Hepatocyte (in vitro differentiated cells): ENCODE measurements around the gene FILIP1. TPM values are rescaled to one million over a fixed set of nuclear protein-coding genes. Genes with fewer than 3 reads are reported as not detected.

ENCODE experiments used
- DNase-seq: peaks from one replicate; pipeline ENCODE4 v3.0.0-alpha.2; 2016; ENCODE audit warnings: low spot score
- H2AFZ ChIP-seq: fragments of 200-600 bp; sonication (generic); 2 replicates; pipeline ENCODE4 v1.6.0; 2016; ENCODE audit warnings: antibody characterized with exemption, mild to moderate bottlenecking
- H3K27ac ChIP-seq: fragments of 200-600 bp; sonication (generic); 2 replicates; pipeline ENCODE4 v1.5.1; 2016; ENCODE audit warnings: mild to moderate bottlenecking
- H3K27me3 ChIP-seq: fragments of 200-600 bp; sonication (generic); 2 replicates; pipeline ENCODE4 v1.6.1; 2016
- H3K36me3 ChIP-seq: fragments of 200-600 bp; sonication (generic); replicated peaks from 2 replicates; pipeline ENCODE4 v1.5.1; 2016; ENCODE audit warnings: low read depth; ENCODE audit not compliant: insufficient read depth
- H3K4me1 ChIP-seq: fragments of 200-600 bp; sonication (generic); 2 replicates; pipeline ENCODE4 v1.5.1; 2016; ENCODE audit warnings: mild to moderate bottlenecking, moderate library complexity; ENCODE audit not compliant: insufficient read depth
- H3K4me2 ChIP-seq: fragments of 200-600 bp; sonication (generic); 2 replicates; pipeline ENCODE4 v1.6.0; 2016
- H3K4me3 ChIP-seq: fragments of 200-600 bp; sonication (generic); 2 replicates; pipeline ENCODE4 v1.5.1; 2016; ENCODE audit warnings: mild to moderate bottlenecking
- H3K79me2 ChIP-seq: fragments of 200-600 bp; sonication (generic); 2 replicates; pipeline ENCODE4 v1.6.0; 2017; ENCODE audit warnings: mild to moderate bottlenecking
- H3K9me2 ChIP-seq: fragments of 200-600 bp; sonication (generic); replicated peaks from 2 replicates; pipeline ENCODE4 v1.6.0; 2017; ENCODE audit warnings: mild to moderate bottlenecking; ENCODE audit not compliant: insufficient read depth
- H3K9me3 ChIP-seq: fragments of 200-600 bp; sonication (generic); 2 replicates; pipeline ENCODE4 v1.5.1; 2016; ENCODE audit warnings: low read depth, mild to moderate bottlenecking
- H4K20me1 ChIP-seq: fragments of 200-600 bp; sonication (generic); 2 replicates; pipeline ENCODE4 v1.6.0; 2016; ENCODE audit warnings: mild to moderate bottlenecking; ENCODE audit not compliant: insufficient read depth, poor library complexity, severe bottlenecking
- EZH2 ChIP-seq: fragments of 200-600 bp; sonication (generic); IDR thresholded peaks from 2 replicates; pipeline ENCODE4 v1.6.1; 2016; ENCODE audit warnings: antibody characterized with exemption, mild to moderate bottlenecking, borderline replicate concordance
- EZH2phosphoT487 ChIP-seq: fragments of 200-600 bp; sonication (generic); IDR thresholded peaks from one replicate; pipeline ENCODE4 v1.6.1; 2018; ENCODE audit warnings: antibody characterized with exemption, mild to moderate bottlenecking, low read depth, moderate library complexity; ENCODE audit not compliant: unreplicated experiment, severe bottlenecking
- WGBS: methylation state at CpG from one replicate; pipeline ENCODE4 v1.1.6; 2016; ENCODE audit warnings: low lambda C conversion rate; ENCODE audit errors: missing lambda C conversion rate; 5-methylcytosine and 5-hydroxymethylcytosine counted together
- polyA plus RNA-seq: library from polyadenylated mRNA; unstranded; fragments of >200 nt; fragmentation: Nextera tagmentation; extraction: Ambion mirVana; gene quantifications from 2 replicates; pipeline ENCODE4 v1.2.1, GENCODE V29; 2016
- total RNA-seq: library from RNA; depleted of rRNA; stranded (reverse); fragments of >200 nt; gene quantifications from 2 replicates; pipeline ENCODE4 v1.2.3, GENCODE V29; 2014
- TF ChIP-seq, protein P1 (sequence below): fragments of 200-600 bp; sonication (generic); IDR thresholded peaks from 2 replicates; pipeline ENCODE4 v1.5.1; 2016; ENCODE audit warnings: antibody characterized with exemption, mild to moderate bottlenecking; ENCODE audit not compliant: poor library complexity

Gene FILIP1
- total and polyA plus RNA-seq, 2 experiments from 2014 or later = 4.1 to 6.0 TPM

DNA sequence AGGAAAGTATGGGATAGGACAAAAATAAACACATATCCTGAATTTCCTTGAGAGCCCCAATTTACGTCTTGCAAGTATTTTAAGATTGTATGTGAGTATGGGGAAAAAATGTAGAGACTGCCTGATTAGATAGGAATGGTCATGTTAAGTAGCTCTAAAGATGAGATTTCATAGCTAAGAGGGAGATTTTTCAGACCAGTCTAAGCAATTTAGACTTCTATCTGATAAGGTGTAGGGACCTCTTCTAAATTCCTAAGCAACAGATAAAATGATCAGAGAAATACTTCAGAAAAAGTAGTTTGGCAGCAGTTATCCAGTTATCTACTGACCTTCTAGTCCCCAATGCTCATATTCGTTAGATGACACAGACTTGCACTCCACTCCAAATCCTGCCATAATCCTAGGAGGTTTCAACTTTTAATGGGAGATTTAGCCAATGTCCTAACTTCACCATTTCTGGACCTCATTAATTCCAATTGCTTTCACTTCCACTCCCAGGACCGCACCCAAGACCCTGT, 90.0 kb downstream of the FILIP1 start:
- DNase-seq = no peak
- H3K4me2 ChIP-seq = no peak overlapping the region
- H4K20me1 ChIP-seq = no peaks in the 10 kb centered on the region
- no peaks in the 10 kb centered on the region for H3K27me3 ChIP-seq
- H3K4me3 ChIP-seq = no peak overlapping the region
- no peaks in the 10 kb centered on the region for H3K9me3 ChIP-seq
- H3K27ac ChIP-seq = no peak overlapping the region
- H3K79me2 ChIP-seq = no peaks in the 10 kb centered on the region
- no peaks in the 10 kb centered on the region for H3K36me3 ChIP-seq
- TF ChIP-seq, protein P1, sequence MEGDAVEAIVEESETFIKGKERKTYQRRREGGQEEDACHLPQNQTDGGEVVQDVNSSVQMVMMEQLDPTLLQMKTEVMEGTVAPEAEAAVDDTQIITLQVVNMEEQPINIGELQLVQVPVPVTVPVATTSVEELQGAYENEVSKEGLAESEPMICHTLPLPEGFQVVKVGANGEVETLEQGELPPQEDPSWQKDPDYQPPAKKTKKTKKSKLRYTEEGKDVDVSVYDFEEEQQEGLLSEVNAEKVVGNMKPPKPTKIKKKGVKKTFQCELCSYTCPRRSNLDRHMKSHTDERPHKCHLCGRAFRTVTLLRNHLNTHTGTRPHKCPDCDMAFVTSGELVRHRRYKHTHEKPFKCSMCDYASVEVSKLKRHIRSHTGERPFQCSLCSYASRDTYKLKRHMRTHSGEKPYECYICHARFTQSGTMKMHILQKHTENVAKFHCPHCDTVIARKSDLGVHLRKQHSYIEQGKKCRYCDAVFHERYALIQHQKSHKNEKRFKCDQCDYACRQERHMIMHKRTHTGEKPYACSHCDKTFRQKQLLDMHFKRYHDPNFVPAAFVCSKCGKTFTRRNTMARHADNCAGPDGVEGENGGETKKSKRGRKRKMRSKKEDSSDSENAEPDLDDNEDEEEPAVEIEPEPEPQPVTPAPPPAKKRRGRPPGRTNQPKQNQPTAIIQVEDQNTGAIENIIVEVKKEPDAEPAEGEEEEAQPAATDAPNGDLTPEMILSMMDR = no peak
- no peak for TF ChIP-seq EZH2phosphoT487
- no peak for TF ChIP-seq EZH2
- 78% methylated on average over 3 of the region's 3 CpGs for WGBS
- H2AFZ ChIP-seq = no peak overlapping the region
- no peaks in the 10 kb centered on the region for H3K4me1 ChIP-seq
- H3K9me2 ChIP-seq = no peaks in the 10 kb centered on the region

DNA sequence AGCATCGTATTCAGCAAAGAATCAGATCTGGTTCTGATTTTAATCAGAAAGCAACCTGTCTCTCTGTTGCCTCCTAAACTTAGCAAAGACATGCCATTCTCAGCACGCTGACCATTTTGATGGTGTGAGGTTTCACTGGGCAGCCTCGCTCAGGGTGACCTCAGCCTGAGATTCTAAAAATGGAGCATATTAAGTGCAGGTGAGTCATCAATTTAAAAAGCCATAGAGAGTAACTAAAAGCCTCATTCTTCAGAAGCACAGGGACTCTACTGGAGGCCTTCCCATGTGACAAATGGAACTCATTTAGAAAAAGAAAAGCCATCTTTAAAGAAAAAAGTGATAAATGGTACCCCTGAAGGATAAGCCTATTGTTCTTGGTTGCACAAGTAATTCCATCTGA, 91.3 kb downstream of the FILIP1 start:
- Histone ChIP-seq H3K4me2 (no peak overlapping the region), H3K27me3 (no peaks in the 10 kb centered on the region), H3K79me2 (no peaks in the 10 kb centered on the region), H3K36me3 (no peaks in the 10 kb centered on the region), H3K27ac (no peak overlapping the region), H2AFZ (no peak overlapping the region), H3K4me1 (no peaks in the 10 kb centered on the region), H3K4me3 (no peak overlapping the region), H4K20me1 (no peaks in the 10 kb centered on the region), H3K9me3 (no peaks in the 10 kb centered on the region), H3K9me2 (no peaks in the 10 kb centered on the region)
- no peak for DNase-seq
- WGBS = 73% methylated on average over 3 of the region's 3 CpGs
- no peak for TF ChIP-seq EZH2phosphoT487
- no peak for TF ChIP-seq EZH2

DNA sequence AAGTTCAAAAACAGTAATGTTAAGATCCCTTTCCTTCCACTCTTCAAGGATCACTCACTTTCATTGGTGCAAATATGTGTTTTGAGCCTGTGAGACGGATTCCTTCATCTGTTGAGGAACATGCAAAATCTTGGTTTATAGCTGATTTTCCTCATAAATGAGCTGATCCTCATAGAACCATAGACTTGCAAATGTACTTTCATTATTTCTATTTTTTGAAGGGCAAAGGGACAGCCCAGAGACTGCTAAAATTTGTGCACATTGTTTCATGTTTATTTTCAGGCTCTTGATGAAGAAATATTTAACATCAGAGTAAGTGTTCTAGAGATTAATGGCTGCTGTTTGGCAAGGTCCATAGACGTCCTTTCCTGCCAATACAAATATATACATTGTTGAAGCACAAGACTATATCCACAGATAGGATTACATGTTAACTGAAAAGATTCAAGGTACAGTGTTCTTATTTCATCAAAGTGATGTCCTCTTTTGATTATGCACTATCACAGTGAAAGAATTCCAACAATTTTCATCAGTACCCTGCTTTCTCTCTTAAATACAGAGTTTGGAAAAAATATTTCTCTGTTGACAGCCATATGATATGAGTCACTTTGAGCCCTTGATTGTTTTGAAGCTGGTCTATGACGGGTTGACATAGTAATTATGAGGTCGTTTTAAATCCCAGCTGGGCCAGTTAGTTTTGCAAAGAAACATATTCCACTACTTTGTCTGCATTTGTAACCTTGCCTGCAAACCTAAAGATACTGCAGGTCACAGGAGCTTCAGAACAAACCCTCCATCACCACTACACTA, 95.7 kb downstream of the FILIP1 start:
- 62% methylated on average over 4 of the region's 4 CpGs for WGBS
- Histone ChIP-seq H3K4me2 (no peak overlapping the region), H3K4me1 (no peaks in the 10 kb centered on the region)

DNA sequence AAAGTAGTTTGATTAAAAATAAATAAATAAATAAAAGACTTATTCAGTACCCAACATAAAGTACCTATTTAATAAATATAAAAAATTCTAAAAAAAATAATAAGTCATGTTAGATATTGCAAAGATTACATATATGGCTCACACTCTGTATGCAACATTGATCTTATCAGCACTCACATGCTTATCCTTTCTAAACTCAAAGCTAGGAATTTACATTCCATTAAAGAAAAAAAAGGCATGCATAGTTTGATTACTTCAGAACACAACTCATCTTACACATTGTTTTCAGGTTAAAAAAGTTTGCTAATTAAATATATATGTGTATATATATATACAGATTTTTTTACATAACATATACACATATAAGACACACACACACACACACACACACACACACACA, 96.4 kb downstream of the FILIP1 start:
- no peaks in the 10 kb centered on the region for H3K79me2 ChIP-seq
- H3K9me2 ChIP-seq = no peaks in the 10 kb centered on the region
- no peak for DNase-seq
- no peaks in the 10 kb centered on the region for H3K9me3 ChIP-seq
- no peak overlapping the region for H3K4me3 ChIP-seq
- no peak overlapping the region for H2AFZ ChIP-seq
- no peaks in the 10 kb centered on the region for H4K20me1 ChIP-seq
- no peaks in the 10 kb centered on the region for H3K4me1 ChIP-seq
- H3K36me3 ChIP-seq = no peaks in the 10 kb centered on the region
- no peak overlapping the region for H3K27ac ChIP-seq
- TF ChIP-seq, protein P1 = no peak
- no peak for TF ChIP-seq EZH2phosphoT487
- TF ChIP-seq EZH2 = no peak
- no peak overlapping the region for H3K4me2 ChIP-seq
- H3K27me3 ChIP-seq = no peaks in the 10 kb centered on the region

More for the DNA sequence above, 95.7 kb downstream of the FILIP1 start:
- no peak overlapping the region for H3K4me3 ChIP-seq
- H3K9me3 ChIP-seq = no peaks in the 10 kb centered on the region
- no peak for TF ChIP-seq EZH2phosphoT487
- TF ChIP-seq, protein P1 = no peak
- TF ChIP-seq EZH2 = no peak
- no peaks in the 10 kb centered on the region for H3K36me3 ChIP-seq
- no peaks in the 10 kb centered on the region for H3K79me2 ChIP-seq
- no peaks in the 10 kb centered on the region for H4K20me1 ChIP-seq
- H3K27me3 ChIP-seq = no peaks in the 10 kb centered on the region
- no peak for DNase-seq
- no peak overlapping the region for H3K27ac ChIP-seq
- H2AFZ ChIP-seq = no peak overlapping the region
- H3K9me2 ChIP-seq = no peaks in the 10 kb centered on the region
